ENCODE data around the gene ELMOD1.

GRCh38 chr11:107631043-107631442 is 40.1 kb downstream of the ELMOD1 start:
- TF ChIP-seq, protein P1, sequence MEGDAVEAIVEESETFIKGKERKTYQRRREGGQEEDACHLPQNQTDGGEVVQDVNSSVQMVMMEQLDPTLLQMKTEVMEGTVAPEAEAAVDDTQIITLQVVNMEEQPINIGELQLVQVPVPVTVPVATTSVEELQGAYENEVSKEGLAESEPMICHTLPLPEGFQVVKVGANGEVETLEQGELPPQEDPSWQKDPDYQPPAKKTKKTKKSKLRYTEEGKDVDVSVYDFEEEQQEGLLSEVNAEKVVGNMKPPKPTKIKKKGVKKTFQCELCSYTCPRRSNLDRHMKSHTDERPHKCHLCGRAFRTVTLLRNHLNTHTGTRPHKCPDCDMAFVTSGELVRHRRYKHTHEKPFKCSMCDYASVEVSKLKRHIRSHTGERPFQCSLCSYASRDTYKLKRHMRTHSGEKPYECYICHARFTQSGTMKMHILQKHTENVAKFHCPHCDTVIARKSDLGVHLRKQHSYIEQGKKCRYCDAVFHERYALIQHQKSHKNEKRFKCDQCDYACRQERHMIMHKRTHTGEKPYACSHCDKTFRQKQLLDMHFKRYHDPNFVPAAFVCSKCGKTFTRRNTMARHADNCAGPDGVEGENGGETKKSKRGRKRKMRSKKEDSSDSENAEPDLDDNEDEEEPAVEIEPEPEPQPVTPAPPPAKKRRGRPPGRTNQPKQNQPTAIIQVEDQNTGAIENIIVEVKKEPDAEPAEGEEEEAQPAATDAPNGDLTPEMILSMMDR (IDR thresholded peaks at IDR 0.05) = no peak
- TF ChIP-seq EP300 (IDR thresholded peaks at IDR 0.05) = no peak
